Endometrium (tissue), 2 donors: ENCODE results near the gene ITCH.
"Not testable (repeated sequence)": the region's sequence is repeated elsewhere in the genome, so short reads cannot be mapped to it uniquely, and the experiment has no call there.

Experiments used
- FAIRE-seq: peaks from 2 replicates; lab custom pipeline; 2012; peaks lifted over from hg19 to GRCh38; lab: Jason Lieb, UNC
- donor health status: control.
- donor health status: control.

ITCH gene

GRCh38 chr20:34510575-34510974 is 147.5 kb downstream of the ITCH start:
- no peak for FAIRE-seq

- no peak for FAIRE-seq
These were observed 148.8 kb downstream of the ITCH start for GRCh38 chr20:34511891-34512265.

- no peak for FAIRE-seq
These were observed 149.3 kb downstream of the ITCH start for GRCh38 chr20:34512266-34512954.

GRCh38 chr20:34512955-34513419 is 149.9 kb downstream of the ITCH start:
- FAIRE-seq: no peak

GRCh38 chr20:34514034-34514433 is 151.0 kb downstream of the ITCH start:
- FAIRE-seq: not testable (repeated sequence)

GRCh38 chr20:34514897-34515483 is 151.9 kb downstream of the ITCH start:
- no peak for FAIRE-seq

GRCh38 chr20:34515484-34516246 is 152.6 kb downstream of the ITCH start:
- FAIRE-seq: no peak

- no peak for FAIRE-seq
These were observed 153.4 kb downstream of the ITCH start, which contains the start of gene DYNLRB1 for GRCh38 chr20:34516247-34517113. DYNLRB1 (plus strand) TSS chr20:34516422; CDS start chr20:34516459, 37 bp downstream.

GRCh38 chr20:34517114-34517505 is 154.0 kb downstream of the ITCH start:
- no peak for FAIRE-seq

- not testable (repeated sequence) for FAIRE-seq
These were observed 155.8 kb downstream of the ITCH start for GRCh38 chr20:34518863-34519262.

GRCh38 chr20:34519841-34520240 is 156.8 kb downstream of the ITCH start:
- FAIRE-seq: not testable (repeated sequence)

- no peak for FAIRE-seq
These were observed 160.1 kb downstream of the ITCH start for GRCh38 chr20:34522969-34523871.

- no peak for FAIRE-seq
These were observed 161.4 kb downstream of the ITCH start for GRCh38 chr20:34524426-34524825.

- FAIRE-seq: no peak
These were observed 162.3 kb downstream of the ITCH start for GRCh38 chr20:34525342-34525708.

- no peak for FAIRE-seq
These were observed 162.8 kb downstream of the ITCH start for GRCh38 chr20:34525709-34526416.

- no peak for FAIRE-seq
These were observed 163.4 kb downstream of the ITCH start for GRCh38 chr20:34526466-34526865.

- no peak for FAIRE-seq
These were observed 163.9 kb downstream of the ITCH start for GRCh38 chr20:34527016-34527415.

- no peak for FAIRE-seq
These were observed 165.8 kb downstream of the ITCH start for GRCh38 chr20:34528921-34529297.

- no peak for FAIRE-seq
These were observed 166.7 kb downstream of the ITCH start for GRCh38 chr20:34529742-34530141.

- no peak for FAIRE-seq
These were observed 167.3 kb downstream of the ITCH start for GRCh38 chr20:34530342-34530741.
